Endothelial cell (in vitro differentiated cells): ENCODE results near the gene RTL1. TPM values are rescaled to one million over a fixed set of nuclear protein-coding genes. Genes with fewer than 3 reads are reported as not detected.

Experiments used
- DNase-seq: peaks from one replicate; pipeline ENCODE4 v3.0.0; 2021; ENCODE audit warnings: low spot score
- H3K27ac Mint-ChIP-seq: one replicate; pipeline ENCODE4 v1.8.0; 2021; ENCODE audit warnings: mixed read lengths, inconsistent platforms; ENCODE audit not compliant: unreplicated experiment
- H3K27me3 Mint-ChIP-seq: one replicate; pipeline ENCODE4 v1.8.0; 2021; ENCODE audit warnings: mild to moderate bottlenecking, moderate library complexity, mixed read lengths, inconsistent platforms; ENCODE audit not compliant: unreplicated experiment
- H3K36me3 Mint-ChIP-seq: one replicate; pipeline ENCODE4 v1.8.0; 2021; ENCODE audit warnings: mild to moderate bottlenecking, low read depth, mixed read lengths, inconsistent platforms; ENCODE audit not compliant: unreplicated experiment
- H3K4me1 Mint-ChIP-seq: one replicate; pipeline ENCODE4 v1.8.0; 2021; ENCODE audit warnings: mild to moderate bottlenecking, mixed read lengths, inconsistent platforms; ENCODE audit not compliant: unreplicated experiment
- H3K4me3 Mint-ChIP-seq: one replicate; pipeline ENCODE4 v1.8.0; 2021; ENCODE audit warnings: mild to moderate bottlenecking, mixed read lengths, inconsistent platforms; ENCODE audit not compliant: unreplicated experiment
- H3K9me3 Mint-ChIP-seq: one replicate; pipeline ENCODE4 v1.8.0; 2021; ENCODE audit warnings: mixed read lengths, inconsistent platforms; ENCODE audit not compliant: unreplicated experiment
- CTCF ChIP-seq: fragments of 200-600 bp; sonication (generic); IDR thresholded peaks from one replicate; pipeline ENCODE4 v1.5.0; 2021; ENCODE audit warnings: antibody characterized with exemption; ENCODE audit not compliant: unreplicated experiment
- total RNA-seq: library from RNA; stranded (reverse); fragmentation: NEBNext Ultra II Directional; extraction: Animal tissue kit (Norgen Biotek cat#: 25700); gene quantifications from one replicate; pipeline ENCODE4 v1.2.1, GENCODE V29; 2021; ENCODE audit not compliant: unreplicated experiment

Gene RTL1
- total RNA-seq, 1 donor from 2014 or later, result 0.18 TPM

GRCh38 chr14:100906420-100906819 lies 2.9 kb upstream of the RTL1 start:
- Mint-ChIP-seq H3K9me3 (peaks cover 4% of the 10 kb centered on the region), H3K27ac (no peak overlapping the region), H3K36me3 (peaks cover 6% of the 10 kb centered on the region), H3K4me3 (no peak overlapping the region), H3K27me3 (peaks cover 5% of the 10 kb centered on the region), H3K4me1 (peaks cover 5% of the 10 kb centered on the region)
- peak; percentile 41 for DNase-seq
- TF ChIP-seq CTCF, result peak; percentile 22

GRCh38 chr14:100905166-100905565 lies 1.6 kb upstream of the RTL1 start:
- H3K27me3 Mint-ChIP-seq, result peaks cover 5% of the 10 kb centered on the region
- peaks cover 4% of the 10 kb centered on the region for H3K9me3 Mint-ChIP-seq
- no peak overlapping the region for H3K27ac Mint-ChIP-seq
- H3K4me1 Mint-ChIP-seq, result peaks cover 11% of the 10 kb centered on the region
- TF ChIP-seq CTCF, result no peak
- H3K36me3 Mint-ChIP-seq, result peaks cover 6% of the 10 kb centered on the region
- peak overlapping the region; percentile 72 for H3K4me3 Mint-ChIP-seq
- DNase-seq, result no peak

GRCh38 chr14:100904307-100905087 lies 975 bp upstream of the RTL1 start:
- H3K4me3 Mint-ChIP-seq, result peak overlapping the region; percentile 85
- TF ChIP-seq CTCF, result peak; percentile 68
- no peaks in the 10 kb centered on the region for H3K36me3 Mint-ChIP-seq
- H3K4me1 Mint-ChIP-seq, result peaks cover 16% of the 10 kb centered on the region
- H3K27ac Mint-ChIP-seq, result no peak overlapping the region
- H3K9me3 Mint-ChIP-seq, result no peaks in the 10 kb centered on the region
- peak; percentile 79 for DNase-seq
- H3K27me3 Mint-ChIP-seq, result peaks cover 5% of the 10 kb centered on the region

DNA sequence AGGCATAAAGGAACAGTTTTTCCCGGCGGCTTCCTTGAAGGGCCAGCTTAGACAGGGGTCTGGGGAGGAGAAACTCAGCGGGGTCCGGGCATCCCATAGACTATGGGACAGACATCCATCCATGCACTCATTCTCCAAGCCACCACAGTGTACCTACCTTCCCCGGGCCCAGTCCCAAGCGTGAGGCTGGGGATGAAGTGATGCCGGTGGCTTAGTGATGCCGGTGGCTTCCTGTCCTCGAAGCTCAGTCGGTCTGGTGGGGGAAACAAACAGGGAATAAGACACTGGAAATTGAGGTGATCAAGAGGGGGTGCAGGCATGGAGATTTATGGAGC lies 421 bp downstream of the RTL1 start:
- no peaks in the 10 kb centered on the region for H3K36me3 Mint-ChIP-seq
- no peaks in the 10 kb centered on the region for H3K9me3 Mint-ChIP-seq
- H3K27ac Mint-ChIP-seq, result no peak overlapping the region
- H3K4me3 Mint-ChIP-seq, result no peak overlapping the region
- H3K4me1 Mint-ChIP-seq, result peaks cover 16% of the 10 kb centered on the region
- no peak for TF ChIP-seq CTCF
- no peak for DNase-seq
- peaks cover 5% of the 10 kb centered on the region for H3K27me3 Mint-ChIP-seq

DNA sequence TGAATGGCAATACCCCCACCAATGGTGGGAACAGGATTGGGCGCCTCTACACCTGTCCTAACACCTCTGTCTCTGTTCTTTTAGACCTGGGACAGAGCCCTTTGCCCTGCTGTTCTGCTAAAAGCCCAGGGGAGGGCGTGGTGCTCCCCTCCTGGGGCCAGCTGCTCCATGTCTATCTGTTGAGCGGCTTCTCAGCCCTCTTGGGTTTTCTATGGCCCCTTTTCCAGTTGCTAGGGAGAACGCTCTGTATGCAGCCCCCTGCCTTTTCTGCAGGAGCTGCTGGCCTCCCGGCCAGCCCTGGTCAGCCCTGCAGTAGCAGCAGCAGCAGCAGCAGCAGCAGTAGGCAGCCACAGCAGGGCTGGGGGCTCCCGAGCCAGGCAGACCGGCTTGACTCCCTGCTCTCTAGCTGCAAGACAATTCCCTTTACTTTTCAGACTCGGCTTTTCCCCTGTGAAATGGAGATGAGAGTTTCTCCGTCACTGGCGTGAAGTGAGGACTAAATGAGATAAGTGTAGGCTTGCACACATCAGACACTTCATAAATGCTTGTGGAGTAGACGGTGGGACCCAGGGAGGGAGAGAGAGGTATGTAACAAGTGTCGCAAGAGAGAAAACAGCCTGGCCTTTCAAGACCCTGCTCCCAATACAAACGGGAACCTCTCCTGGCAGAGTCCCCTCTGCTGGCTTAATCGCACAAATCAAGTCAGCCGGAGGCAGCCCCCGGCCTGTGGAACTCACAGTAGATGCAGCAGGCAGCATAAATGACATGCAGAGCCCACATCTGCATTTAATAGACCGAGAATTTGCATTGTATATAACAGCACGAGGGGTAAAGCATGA lies 1.0 kb downstream of the RTL1 start:
- no peak for DNase-seq
- H3K27ac Mint-ChIP-seq, result no peak overlapping the region
- no peaks in the 10 kb centered on the region for H3K36me3 Mint-ChIP-seq
- no peak for TF ChIP-seq CTCF
- no peaks in the 10 kb centered on the region for H3K9me3 Mint-ChIP-seq
- H3K27me3 Mint-ChIP-seq, result peaks cover 5% of the 10 kb centered on the region
- peaks cover 16% of the 10 kb centered on the region for H3K4me1 Mint-ChIP-seq
- H3K4me3 Mint-ChIP-seq, result no peak overlapping the region
